NCI-H524 treated with DMSO at 0.1 percent for 48 hours (cell line): ENCODE results near the gene AP1AR.

ENCODE experiments used
- DNase-seq: peaks from one replicate; lab custom pipeline; 2025; lab: John Stamatoyannopoulos, UW

Gene AP1AR

GRCh38 chr4:112312610-112313239, 81.1 kb downstream of the AP1AR start:
- DNase-seq = no peak

- DNase-seq = no peak
These were observed 83.9 kb downstream of the AP1AR start for GRCh38 chr4:112315446-112315845.

GRCh38 chr4:112316360-112316759, 84.8 kb downstream of the AP1AR start:
- no peak for DNase-seq

- DNase-seq = no peak
These were observed 86.9 kb downstream of the AP1AR start for GRCh38 chr4:112318239-112319142.
